Endothelial cell of umbilical vein (primary cell): ENCODE results near the gene MROH2A. TPM values are rescaled to one million over a fixed set of nuclear protein-coding genes. Genes with fewer than 3 reads are reported as not detected.

ENCODE experiments used
- BruUV-seq: library from RNA; stranded (reverse); fragments of 400-500 nt; replicated peaks from 2 replicates; lab custom pipeline; 2021; lab: Mats Ljungman, UMichigan
- CTCF ChIA-PET: fragments of 300-600, 350-600 bp; sonication (Branson Sonifier 250); formaldehyde crosslinking; loops from one replicate; lab custom pipeline; 2021; ENCODE audit warnings: antibody characterized with exemption, inconsistent platforms; lab: Charles Lee
- POLR2A ChIA-PET: fragments of 300-600, 350-600 bp; sonication (Branson Sonifier 250); formaldehyde crosslinking; loops from one replicate; lab custom pipeline; 2021; ENCODE audit warnings: antibody characterized with exemption, inconsistent platforms; lab: Charles Lee
- DNase-seq: peaks from one replicate; pipeline ENCODE4 v3.0.0-alpha.2; 2011; ENCODE audit warnings: low read depth, low spot score
- FAIRE-seq: peaks from 2 replicates; lab custom pipeline; 2011; peaks lifted over from hg19 to GRCh38; lab: Jason Lieb, UNC
- H2AFZ ChIP-seq: 2 replicates; pipeline ENCODE4 v1.6.0; 2012; ENCODE audit warnings: low read depth, low read length, control low read depth, inconsistent platforms
- H3K27ac ChIP-seq: 2 replicates; pipeline ENCODE4 v1.5.1; 2011; ENCODE audit warnings: low read depth, mild to moderate bottlenecking, control low read depth, low read length, moderate library complexity; ENCODE audit not compliant: insufficient read depth
- H3K27me3 ChIP-seq, 2 experiments: 2 replicates each; pipeline versions ENCODE4 v1.6.0 to v1.6.1; 2011; ENCODE audit warnings: low read length in 2 of 2, mixed read lengths in 1 of 2; ENCODE audit not compliant: control insufficient read depth in 2 of 2, insufficient read depth in 2 of 2
- H3K36me3 ChIP-seq, 2 experiments: 2 replicates in 1 of 2; 3 replicates in 1 of 2; pipeline ENCODE4 v1.5.1; 2011; ENCODE audit warnings: low read length in 2 of 2, mild to moderate bottlenecking in 1 of 2, moderate library complexity in 1 of 2; ENCODE audit not compliant: control insufficient read depth in 2 of 2, insufficient read depth in 2 of 2; ENCODE audit errors: extremely low read depth in 1 of 2
- H3K4me1 ChIP-seq: 3 replicates; pipeline ENCODE4 v1.5.1; 2011; ENCODE audit warnings: mild to moderate bottlenecking, low read length; ENCODE audit not compliant: control insufficient read depth, insufficient read depth; ENCODE audit errors: extremely low read depth
- H3K4me2 ChIP-seq: 2 replicates; pipeline ENCODE4 v1.6.1; 2011; ENCODE audit warnings: low read length, control low read depth, mixed read lengths; ENCODE audit not compliant: insufficient read depth
- H3K4me3 ChIP-seq, 3 experiments: fragments of 200-600 bp in 1 of 3; sonication (generic), shearing (Covaris generic) in 1 of 3; replicated peaks in 1 of 3; 2 replicates each; pipeline ENCODE4 v1.5.1; 2011 to 2016; ENCODE audit warnings: control low read depth in 3 of 3, low read length in 3 of 3, mild to moderate bottlenecking in 2 of 3, inconsistent platforms in 1 of 3, low read depth in 1 of 3, moderate library complexity in 1 of 3; ENCODE audit not compliant: insufficient read depth in 1 of 3
- H3K79me2 ChIP-seq: 2 replicates; pipeline ENCODE4 v1.6.0; 2012; ENCODE audit warnings: low read length, inconsistent platforms; ENCODE audit not compliant: control insufficient read depth, insufficient read depth
- H3K9ac ChIP-seq: replicated peaks from 2 replicates; pipeline ENCODE3; 2011; ENCODE audit warnings: low read length, control low read depth; ENCODE audit not compliant: insufficient read depth; ENCODE audit errors: extremely low read depth
- H3K9me1 ChIP-seq: replicated peaks from 3 replicates; pipeline ENCODE4 v1.6.0; 2011; ENCODE audit warnings: mild to moderate bottlenecking, low read length; ENCODE audit not compliant: control insufficient read depth, insufficient read depth; ENCODE audit errors: extremely low read depth
- H3K9me3 ChIP-seq: replicated peaks from 2 replicates; pipeline ENCODE4 v1.5.1; 2012; ENCODE audit warnings: low read length, inconsistent platforms; ENCODE audit not compliant: control insufficient read depth, insufficient read depth
- H4K20me1 ChIP-seq: replicated peaks from 2 replicates; pipeline ENCODE3; 2011; ENCODE audit warnings: mild to moderate bottlenecking, low read length; ENCODE audit not compliant: control insufficient read depth, insufficient read depth; ENCODE audit errors: extremely low read depth
- EZH2 ChIP-seq: IDR thresholded peaks from 2 replicates; pipeline ENCODE4 v1.6.1; 2012; ENCODE audit warnings: borderline replicate concordance, low read depth, mild to moderate bottlenecking, moderate library complexity, low read length, inconsistent platforms; ENCODE audit not compliant: severe bottlenecking
- GATA2 ChIP-seq: IDR thresholded peaks from 2 replicates; pipeline ENCODE4 v1.7.0; 2011; ENCODE audit warnings: low read depth, mild to moderate bottlenecking, moderate library complexity, mixed read lengths, low read length; ENCODE audit not compliant: insufficient read length, insufficient read depth
- JUN ChIP-seq: IDR thresholded peaks from 2 replicates; pipeline ENCODE4 v1.6.1; 2011; ENCODE audit warnings: borderline replicate concordance, low read depth; ENCODE audit not compliant: insufficient read length, insufficient read depth
- MYC ChIP-seq: IDR thresholded peaks from one replicate; pipeline ENCODE4 v1.6.1; 2011; ENCODE audit warnings: mild to moderate bottlenecking, low read depth, low read length
- POLR2A ChIP-seq: IDR thresholded peaks from 2 replicates; pipeline ENCODE4 v1.6.1; 2012; ENCODE audit warnings: low read depth, mild to moderate bottlenecking, control low read depth, low read length
- POLR2AphosphoS5 ChIP-seq: IDR thresholded peaks from 2 replicates; pipeline ENCODE4 v1.6.1; 2012; ENCODE audit warnings: low read depth, mild to moderate bottlenecking, control low read depth, low read length, moderate library complexity; ENCODE audit not compliant: insufficient read depth
- dilution Hi-C: fragments of 300-500 bp; cut with MboI; formaldehyde crosslinking; loops from one replicate; pipeline ENCODE4 v1.15.0; 2019; ENCODE audit warnings: low sequenced_read_pairs; ENCODE audit not compliant: extremely low pct_ligation_motif_present
- intact Hi-C: fragments of 100-400 bp; cut with micrococcal nuclease; formaldehyde crosslinking; loops from one replicate; pipeline ENCODE4 v1.10.0; 2022
- polyA plus RNA-seq, 4 experiments: library from polyadenylated mRNA; depleted of rRNA in 3 of 4; stranded (reverse) in 3 of 4; unstranded in 1 of 4; fragments of >200 nt; gene quantifications; 2 replicates each; pipeline versions ENCODE4 v1.2.1 to v1.2.3, GENCODE V29; 2011 to 2012; ENCODE audit warnings: missing spikeins in 1 of 4
- total RNA-seq: library from RNA; stranded (reverse); gene quantifications from 2 replicates; pipeline ENCODE4 v1.2.3, GENCODE V29; 2021
- TF ChIP-seq, protein P1 (sequence below), 2 donors: IDR thresholded peaks; 1 replicate in 1 of 2; 2 replicates in 1 of 2; pipeline ENCODE4 v1.5.1; 2011; ENCODE audit warnings: low read length in 2 of 2, mild to moderate bottlenecking in 2 of 2, moderate library complexity in 2 of 2, control low read depth in 1 of 2, inconsistent platforms in 1 of 2, low read depth in 1 of 2; ENCODE audit not compliant: insufficient read depth in 1 of 2; ENCODE audit errors: extremely low read depth in 1 of 2
- TF ChIP-seq, protein P2 (sequence below): IDR thresholded peaks from 2 replicates; pipeline ENCODE4 v1.6.1; 2011; ENCODE audit not compliant: insufficient read depth, insufficient read length

Gene MROH2A
- total and polyA plus RNA-seq, 2 donors (not counting 3 experiments of a cell fraction or from before 2014, with no cell fraction given) = not detected

DNA sequence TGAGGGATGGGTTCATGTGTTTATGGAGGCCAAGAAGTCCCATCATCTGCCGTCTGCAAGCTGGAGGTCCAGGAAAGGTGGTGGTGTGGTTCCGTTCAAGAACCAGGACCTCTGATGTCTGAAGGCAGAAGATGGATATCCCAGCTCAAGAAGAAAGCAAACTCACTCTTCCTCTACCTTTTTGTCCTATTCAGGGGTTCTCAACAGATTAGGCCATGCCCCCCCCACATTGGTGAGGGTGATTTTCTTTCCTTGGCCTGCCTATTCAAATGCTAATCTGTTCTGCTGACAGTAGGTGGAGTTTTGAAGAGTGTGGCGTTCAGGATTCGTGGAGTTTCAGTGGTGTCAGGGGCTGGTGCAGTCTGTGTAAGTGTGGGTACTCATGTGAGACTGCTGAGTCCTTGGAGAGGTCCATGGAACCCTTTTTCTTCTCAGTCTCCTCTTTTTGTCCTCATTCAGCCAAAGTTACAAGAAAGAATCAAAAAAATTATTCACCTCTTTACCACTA, 84.2 kb downstream of the MROH2A start:
- DNase-seq (no peak), FAIRE-seq (no peak)
- Histone ChIP-seq H2AFZ (no peak overlapping the region), H3K79me2 (no peaks in the 10 kb centered on the region), H3K4me2 (no peak overlapping the region), H3K27me3 (no peaks in the 10 kb centered on the region), H3K36me3 (no peaks in the 10 kb centered on the region), H4K20me1 (no peaks in the 10 kb centered on the region), H3K27ac (no peak overlapping the region), H3K9ac (no peak overlapping the region), H3K4me1 (no peaks in the 10 kb centered on the region), H3K9me1 (no peaks in the 10 kb centered on the region), H3K9me3 (no peaks in the 10 kb centered on the region), H3K4me3 (no peak overlapping the region)
- no TSS peak for BruUV-seq
- intact Hi-C loops = no loop called here
- CTCF ChIA-PET = no interaction called here
- TF ChIP-seq, protein P1, sequence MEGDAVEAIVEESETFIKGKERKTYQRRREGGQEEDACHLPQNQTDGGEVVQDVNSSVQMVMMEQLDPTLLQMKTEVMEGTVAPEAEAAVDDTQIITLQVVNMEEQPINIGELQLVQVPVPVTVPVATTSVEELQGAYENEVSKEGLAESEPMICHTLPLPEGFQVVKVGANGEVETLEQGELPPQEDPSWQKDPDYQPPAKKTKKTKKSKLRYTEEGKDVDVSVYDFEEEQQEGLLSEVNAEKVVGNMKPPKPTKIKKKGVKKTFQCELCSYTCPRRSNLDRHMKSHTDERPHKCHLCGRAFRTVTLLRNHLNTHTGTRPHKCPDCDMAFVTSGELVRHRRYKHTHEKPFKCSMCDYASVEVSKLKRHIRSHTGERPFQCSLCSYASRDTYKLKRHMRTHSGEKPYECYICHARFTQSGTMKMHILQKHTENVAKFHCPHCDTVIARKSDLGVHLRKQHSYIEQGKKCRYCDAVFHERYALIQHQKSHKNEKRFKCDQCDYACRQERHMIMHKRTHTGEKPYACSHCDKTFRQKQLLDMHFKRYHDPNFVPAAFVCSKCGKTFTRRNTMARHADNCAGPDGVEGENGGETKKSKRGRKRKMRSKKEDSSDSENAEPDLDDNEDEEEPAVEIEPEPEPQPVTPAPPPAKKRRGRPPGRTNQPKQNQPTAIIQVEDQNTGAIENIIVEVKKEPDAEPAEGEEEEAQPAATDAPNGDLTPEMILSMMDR (IDR thresholded peaks at IDR 0.05; ENCODE audit: extremely low read depth in 1 of 2, insufficient read depth in 1 of 2, low read depth in 1 of 2, low read length in 2 of 2) = no peak
- TF ChIP-seq JUN = no peak
- TF ChIP-seq GATA2 = no peak
- TF ChIP-seq, protein P2, sequence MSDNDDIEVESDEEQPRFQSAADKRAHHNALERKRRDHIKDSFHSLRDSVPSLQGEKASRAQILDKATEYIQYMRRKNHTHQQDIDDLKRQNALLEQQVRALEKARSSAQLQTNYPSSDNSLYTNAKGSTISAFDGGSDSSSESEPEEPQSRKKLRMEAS = no peak
- no peak for TF ChIP-seq POLR2A
- no peak for TF ChIP-seq EZH2
- no peak for TF ChIP-seq POLR2AphosphoS5
- TF ChIP-seq MYC = no peak
- dilution Hi-C loops = no loop called here
- POLR2A ChIA-PET = no interaction called here
